NCI-H1048 (cell line): ENCODE measurements around the gene OR14J1.
A peak's percentile ranks its signal among the peaks of the same experiment; 100 is the strongest.
"Not testable (repeated sequence)": the region's sequence is repeated elsewhere in the genome, so short reads cannot be mapped to it uniquely, and the experiment has no call there.

Source experiments
- DNase-seq: peaks from one replicate; lab custom pipeline; 2025; lab: John Stamatoyannopoulos, UW

Gene OR14J1, protein sequence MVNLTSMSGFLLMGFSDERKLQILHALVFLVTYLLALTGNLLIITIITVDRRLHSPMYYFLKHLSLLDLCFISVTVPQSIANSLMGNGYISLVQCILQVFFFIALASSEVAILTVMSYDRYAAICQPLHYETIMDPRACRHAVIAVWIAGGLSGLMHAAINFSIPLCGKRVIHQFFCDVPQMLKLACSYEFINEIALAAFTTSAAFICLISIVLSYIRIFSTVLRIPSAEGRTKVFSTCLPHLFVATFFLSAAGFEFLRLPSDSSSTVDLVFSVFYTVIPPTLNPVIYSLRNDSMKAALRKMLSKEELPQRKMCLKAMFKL

DNA sequence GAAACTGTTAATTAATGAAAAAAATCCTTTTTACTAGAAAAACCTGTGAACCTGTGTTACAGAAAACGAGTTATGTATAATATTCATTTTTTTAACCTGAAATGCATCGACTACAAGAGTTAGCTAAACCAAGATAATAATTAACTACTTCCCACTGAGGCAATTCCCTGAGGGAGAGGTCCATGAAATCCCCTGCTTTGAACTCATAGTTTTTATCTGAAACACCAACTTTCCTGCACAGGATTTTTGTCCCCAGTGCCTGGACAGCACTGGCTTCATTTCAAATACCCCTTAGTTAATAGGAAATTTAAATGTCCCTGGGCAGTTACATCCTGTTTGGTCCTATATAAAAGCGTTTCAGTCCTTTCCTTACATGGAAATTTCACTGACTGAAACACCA is at the start of gene OR14J1:
TSS of gene OR14J1 (plus strand) at position 386 of the 400 bp plus-strand sequence. CDS start 4,989 bp downstream, outside the sequence.
- no peak for DNase-seq

DNA sequence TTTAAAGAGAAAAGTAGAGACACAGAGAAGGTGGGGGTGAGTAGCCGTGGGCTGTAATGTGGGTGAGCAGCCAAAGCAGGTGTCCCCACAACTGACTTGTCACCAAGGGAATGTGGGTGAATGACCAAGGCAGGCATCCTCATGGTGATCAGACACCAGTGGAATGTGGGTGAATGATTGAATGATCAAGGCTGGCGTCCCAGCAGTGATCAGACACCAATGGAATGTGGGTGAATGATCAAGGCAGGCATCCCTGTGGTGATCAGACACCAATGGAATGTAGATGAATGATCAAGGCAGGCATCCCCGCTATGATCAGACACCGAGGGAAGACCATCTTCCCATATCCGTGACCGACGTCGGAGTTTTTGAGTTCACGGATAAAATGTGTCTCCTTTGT is 49.8 kb upstream of the OR14J1 start:
- DNase-seq: no peak

DNA sequence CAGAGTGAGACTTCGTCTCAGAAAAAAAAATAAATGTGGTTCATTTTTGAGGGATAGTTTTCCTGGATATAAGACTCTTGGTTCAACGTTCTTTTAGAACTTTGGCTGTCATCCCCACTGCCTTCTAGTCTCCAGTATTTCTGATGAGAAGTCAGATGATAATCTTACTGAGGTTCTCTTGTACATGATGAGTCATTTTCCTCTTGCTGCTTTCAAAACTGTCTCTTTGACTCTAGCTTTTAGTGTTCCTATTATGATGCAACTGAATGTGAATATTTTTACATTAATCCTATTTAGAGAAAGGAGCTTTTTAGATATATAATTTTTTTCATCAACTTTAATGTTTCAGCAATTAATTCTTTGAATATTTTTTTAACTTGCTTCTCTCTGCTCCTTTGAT is 46.0 kb upstream of the OR14J1 start:
- no peak for DNase-seq

DNA sequence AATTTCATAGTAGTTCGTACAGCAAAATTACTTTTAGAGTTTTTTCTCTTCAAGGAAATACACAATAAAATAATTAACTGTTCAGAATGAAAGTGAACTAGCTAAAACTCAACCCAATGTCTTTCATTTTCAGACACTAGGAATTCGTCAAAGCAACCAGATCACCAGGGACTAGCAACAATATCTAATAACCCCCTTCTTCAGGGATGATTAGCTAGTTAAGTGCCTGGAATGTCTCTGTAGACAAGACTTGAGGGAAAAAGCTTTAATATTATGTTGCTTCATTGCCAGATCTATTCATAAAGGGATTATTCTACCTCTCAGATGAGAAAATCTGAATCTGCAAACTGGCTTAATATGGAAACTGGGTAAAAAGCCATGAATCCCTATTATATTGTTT is 41.8 kb upstream of the OR14J1 start:
- no peak for DNase-seq

DNA sequence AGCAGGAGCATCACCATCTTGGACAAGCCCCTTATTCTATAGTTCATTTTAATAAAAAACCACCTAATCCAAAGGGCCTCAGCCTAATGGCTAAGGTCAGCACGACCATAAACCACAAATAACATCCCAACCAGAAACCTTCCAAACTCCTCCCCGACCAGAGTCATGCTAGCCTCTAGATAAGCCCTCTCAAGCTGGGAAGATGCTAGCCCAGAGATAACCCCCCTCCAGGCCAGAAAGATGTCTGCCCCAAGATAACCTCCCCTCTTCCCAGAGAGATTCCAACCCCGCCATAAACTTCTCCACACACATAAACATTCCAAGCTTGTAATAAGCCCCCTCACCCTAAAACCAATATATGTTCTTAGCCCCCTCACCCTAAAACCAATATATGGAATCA is 38.5 kb upstream of the OR14J1 start:
- no peak for DNase-seq

DNA sequence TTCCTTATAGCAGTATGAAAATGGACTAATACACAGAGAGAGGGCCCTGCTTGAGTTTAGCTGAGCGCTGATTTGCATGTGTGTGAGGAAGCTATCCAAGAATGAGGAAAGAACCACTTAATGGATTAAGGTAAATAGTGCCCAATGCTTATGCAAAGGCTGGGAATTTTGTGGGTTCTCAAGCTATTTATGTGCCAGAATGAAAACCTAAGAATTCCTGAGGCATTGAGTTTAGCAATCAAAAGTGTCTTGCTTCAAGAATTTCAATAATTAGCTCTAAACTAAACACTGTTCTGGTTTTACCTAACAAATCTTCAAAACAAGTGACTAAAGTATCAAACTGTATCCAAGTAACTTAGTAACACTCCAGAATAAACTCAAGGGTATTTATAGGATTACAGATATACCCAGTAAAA is 7.0 kb upstream of the OR14J1 start:
- peak; percentile 67 for DNase-seq

DNA sequence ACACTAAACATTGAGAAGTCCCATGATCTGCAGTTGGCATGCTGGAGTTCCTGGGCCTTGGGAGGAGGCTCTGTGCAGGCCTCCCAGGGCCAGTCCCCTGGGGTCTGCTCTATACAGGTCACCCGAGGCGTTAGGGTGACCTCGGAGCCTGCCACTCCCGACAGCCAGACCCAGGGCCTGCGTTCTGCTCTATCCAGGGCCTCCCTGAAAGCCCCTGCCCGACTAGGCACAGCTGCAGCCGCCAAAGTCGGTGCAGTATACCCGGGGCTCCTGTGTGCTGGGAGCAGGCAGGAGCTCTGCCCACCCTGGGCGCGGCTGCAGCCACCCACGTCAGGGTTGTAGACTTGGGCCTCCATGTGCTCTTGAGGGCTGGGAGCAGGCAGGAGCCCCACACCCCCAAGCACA is 6.3 kb upstream of the OR14J1 start:
- DNase-seq: no peak

DNA sequence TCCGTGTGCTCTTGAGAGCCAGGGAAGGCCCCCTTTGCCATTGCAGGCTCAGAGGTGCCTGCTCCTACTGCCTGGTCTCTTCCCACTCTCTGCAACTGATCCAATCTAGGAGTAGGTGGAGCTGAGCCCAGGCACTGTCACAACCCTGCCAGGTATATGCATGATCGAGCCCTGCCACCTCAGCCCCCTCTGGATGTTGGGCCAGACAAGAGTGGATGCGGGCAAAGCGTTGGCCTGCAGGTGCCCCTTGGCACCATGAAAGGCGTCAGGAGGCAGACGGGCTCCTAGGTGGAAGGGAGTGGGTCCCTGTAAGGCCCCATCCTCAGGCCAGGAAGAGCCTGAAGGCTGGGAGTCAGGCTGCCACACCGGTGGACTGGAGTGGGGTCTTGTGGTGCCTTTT is 5.9 kb upstream of the OR14J1 start:
- DNase-seq: no peak

DNA sequence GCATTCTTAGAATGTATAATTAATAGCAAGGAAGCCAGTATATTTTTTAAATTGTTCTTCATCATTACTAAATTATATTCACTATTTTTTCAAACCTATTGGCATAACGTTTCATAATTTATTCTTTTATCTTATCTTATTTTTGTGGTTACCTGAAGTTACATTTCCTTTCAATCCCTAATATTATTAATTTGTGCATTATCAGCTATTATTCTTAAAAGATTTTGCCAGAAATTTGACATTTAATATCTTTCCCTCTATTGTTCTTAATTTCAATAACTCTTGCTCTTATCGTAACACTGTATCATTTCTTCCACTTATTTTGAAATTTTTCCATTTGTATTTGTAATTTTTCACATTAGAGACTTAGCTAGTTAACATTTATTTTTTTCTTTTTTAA is 18.4 kb downstream of the OR14J1 start:
- no peak for DNase-seq

DNA sequence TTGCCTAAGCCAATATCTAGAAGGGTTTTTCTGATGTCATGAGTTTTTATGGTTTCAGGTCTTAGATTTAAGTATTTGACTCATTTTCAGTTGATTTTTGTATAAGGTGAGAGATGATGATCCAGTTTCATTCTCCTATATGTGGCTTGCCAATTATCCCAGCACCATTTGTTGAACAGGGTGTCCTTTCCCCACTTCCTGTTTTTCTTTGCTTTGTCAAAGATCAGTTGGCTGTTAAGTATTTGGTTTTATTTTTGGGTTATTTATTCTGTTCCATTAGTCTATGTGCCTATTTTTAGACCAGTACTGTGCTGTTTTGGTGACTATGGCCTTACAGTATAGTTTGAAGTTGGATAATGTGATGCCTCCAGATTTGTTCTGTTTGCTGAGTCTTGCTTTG is 21.8 kb downstream of the OR14J1 start:
- DNase-seq: not testable (repeated sequence)

DNA sequence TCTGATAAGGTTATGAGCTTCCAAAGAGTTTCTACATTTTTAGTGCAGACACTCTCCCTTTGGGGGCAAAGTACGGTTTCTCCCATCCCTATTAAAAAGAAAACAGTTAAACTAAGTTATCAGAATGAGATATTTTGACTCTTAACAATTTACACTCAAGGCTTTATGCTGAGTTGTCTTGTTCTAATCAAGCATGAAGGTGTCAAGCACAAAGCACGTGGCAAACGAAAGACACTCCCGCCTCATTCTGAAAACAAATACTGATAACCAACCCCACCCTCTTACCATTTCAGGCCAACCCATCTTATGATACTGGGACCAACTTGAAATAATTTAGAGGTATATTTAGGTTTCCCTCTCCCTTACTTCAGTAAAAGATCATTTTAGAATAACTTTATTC is 24.3 kb downstream of the OR14J1 start:
- no peak for DNase-seq

DNA sequence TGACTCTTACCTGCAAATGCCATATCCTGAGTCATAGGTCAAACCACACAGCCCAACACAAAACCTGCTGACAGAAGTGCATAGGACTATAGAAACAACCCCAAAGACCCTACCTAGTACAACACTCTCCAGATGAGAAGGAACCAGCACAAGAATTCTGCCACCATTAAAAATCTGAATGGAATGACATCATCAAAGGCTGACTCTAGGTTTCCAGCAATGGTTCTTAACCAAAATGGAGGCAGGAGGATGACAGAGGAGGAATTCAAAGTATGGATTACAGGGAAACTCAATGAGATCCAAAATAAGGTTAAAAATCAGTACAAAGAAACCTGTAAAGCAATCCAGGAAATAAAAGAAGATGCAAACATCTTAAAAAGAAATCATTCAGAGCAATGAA is 31.2 kb downstream of the OR14J1 start:
- DNase-seq: no peak

DNA sequence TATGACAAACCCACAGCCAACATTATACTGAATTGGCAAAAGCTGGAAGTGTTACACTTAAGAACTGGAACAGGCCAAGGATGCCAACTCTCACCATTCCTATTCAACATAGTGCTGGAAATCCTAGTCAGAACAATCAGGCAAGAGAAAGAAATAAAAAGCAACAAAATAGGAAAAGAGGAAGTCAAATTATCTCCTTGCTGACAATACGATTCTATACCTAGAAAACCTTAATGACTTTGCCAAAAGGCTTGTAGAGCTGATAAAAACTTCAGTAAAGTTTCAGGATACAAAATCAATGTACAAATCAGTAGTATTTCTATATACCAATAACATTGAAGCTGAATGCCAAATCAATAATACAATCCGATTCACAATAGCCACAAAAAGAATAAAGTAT is 34.8 kb downstream of the OR14J1 start:
- DNase-seq: no peak

DNA sequence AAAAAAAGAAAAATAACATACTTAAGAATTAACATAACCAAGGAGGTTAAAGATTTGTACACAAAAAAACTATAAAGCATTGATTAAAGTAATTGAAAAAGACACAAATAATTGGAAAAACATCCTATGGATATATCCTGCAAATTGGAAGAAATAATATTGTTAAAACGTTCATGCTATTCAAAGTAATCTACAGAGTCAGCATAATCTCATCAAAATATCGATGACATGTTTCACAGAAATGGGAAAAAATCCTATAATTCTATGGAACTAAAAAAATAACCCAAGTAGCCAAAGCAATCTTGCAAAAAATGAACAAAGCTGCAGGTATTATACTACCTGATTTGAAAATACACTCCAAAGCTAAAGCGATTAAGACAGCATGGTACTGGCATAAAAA is 43.9 kb downstream of the OR14J1 start:
- no peak for DNase-seq

DNA sequence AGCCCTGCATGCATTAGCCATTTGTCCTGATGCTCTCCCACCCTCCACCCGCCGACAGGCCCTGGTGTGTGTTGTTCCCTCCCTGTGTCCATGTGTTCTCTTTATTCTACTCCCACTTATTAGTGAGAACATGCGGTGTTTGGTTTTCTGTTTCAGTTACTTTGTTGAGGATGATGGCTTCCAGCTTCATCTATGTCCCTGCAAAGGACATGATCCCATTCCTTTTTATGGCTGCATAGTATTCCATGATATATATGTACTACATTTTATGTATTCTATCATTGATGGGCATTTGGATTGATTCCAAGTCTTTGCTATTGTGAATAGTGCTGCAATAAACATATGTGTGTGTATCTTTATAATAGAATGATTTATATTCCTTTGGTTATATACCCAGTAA is 47.8 kb downstream of the OR14J1 start:
- not testable (repeated sequence) for DNase-seq

DNA sequence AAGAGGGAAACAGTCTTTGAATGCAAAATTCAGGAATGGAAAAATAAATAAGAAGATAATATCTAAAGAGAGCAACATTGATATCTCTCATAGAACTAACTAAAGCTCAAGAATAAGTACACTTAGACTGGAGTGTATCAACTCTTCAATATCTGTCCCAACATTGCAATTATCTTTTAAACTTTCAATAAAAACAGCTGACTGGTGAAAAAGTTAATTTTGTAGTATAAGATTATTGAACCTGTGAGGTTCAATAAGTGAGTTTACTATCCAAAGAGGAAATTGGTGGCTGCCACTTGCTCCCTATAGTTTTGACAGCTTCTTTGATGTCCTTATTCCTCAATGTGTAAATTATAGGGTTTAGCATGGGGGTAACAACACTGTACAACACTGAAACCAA is 53.5 kb downstream of the OR14J1 start:
- DNase-seq: no peak

DNA sequence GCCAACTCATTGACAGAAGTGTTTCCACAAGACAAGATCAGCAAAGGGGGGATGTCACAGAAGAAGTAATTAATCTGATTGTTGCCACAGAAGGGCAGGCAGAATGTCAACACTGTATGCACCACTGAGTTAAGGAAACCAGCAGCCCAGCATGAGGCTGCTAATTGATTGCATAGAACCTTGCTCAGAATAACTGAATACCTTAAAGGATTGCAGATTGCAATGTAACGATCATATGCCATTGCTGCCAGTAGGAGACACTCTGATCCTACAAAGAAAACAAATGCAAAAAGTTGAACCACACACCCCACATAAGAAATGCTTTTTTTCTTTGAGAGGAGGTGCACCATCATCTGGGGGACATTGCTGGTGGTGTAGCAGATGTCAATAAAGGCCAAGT is 54.1 kb downstream of the OR14J1 start:
- no peak for DNase-seq
